Sigmoid colon (tissue), 7 donors: ENCODE measurements around the gene CHMP1A. TPM values are rescaled to one million over a fixed set of nuclear protein-coding genes. Genes with fewer than 3 reads are reported as not detected.
"Not testable (repeated sequence)": the region's sequence is repeated elsewhere in the genome, so short reads cannot be mapped to it uniquely, and the experiment has no call there.

Source experiments
- DNase-seq: peaks from one replicate; pipeline ENCODE4 v3.0.0-alpha.2; 2019
- H3K27ac ChIP-seq, 4 donors: fragments of 200-600 bp; sonication (generic); one replicate each; pipeline ENCODE4 v1.5.1; 2016 to 2019; ENCODE audit warnings: mild to moderate bottlenecking in 1 of 4
- H3K27me3 ChIP-seq, 3 donors: fragments of 200-600 bp; sonication (generic); one replicate each; pipeline ENCODE4 v1.5.1; 2019; ENCODE audit warnings: mild to moderate bottlenecking in 1 of 3
- H3K36me3 ChIP-seq, 4 donors: fragments of 200-600 bp; sonication (generic); one replicate each; pipeline ENCODE4 v1.5.1; 2016 to 2019
- H3K4me1 ChIP-seq, 4 donors: fragments of 200-600 bp; sonication (generic); one replicate each; pipeline ENCODE4 v1.5.1; 2017 to 2019
- H3K4me3 ChIP-seq, 4 donors: fragments of 200-600 bp; sonication (generic); one replicate each; pipeline ENCODE4 v1.5.1; 2017 to 2019; ENCODE audit warnings: mild to moderate bottlenecking in 2 of 4, moderate library complexity in 1 of 4
- H3K9me3 ChIP-seq, 4 donors: fragments of 200-600 bp in 3 of 4; sonication (generic) in 3 of 4; one replicate each; pipeline versions ENCODE4 v1.5.1 to v1.6.1; 2013 to 2019
- EP300 ChIP-seq, 4 donors: sonication (generic); formaldehyde crosslinking; IDR thresholded peaks; one replicate each; pipeline ENCODE4 v1.6.1; 2017; ENCODE audit warnings: antibody characterized with exemption in 4 of 4
- POLR2A ChIP-seq, 2 donors: fragments of 450-650 bp; IDR thresholded peaks; one replicate each; pipeline ENCODE4 v1.6.1; 2016; ENCODE audit warnings: antibody characterized with exemption in 2 of 2, mild to moderate bottlenecking in 2 of 2, moderate library complexity in 2 of 2
- POLR2AphosphoS5 ChIP-seq, 4 donors: sonication (generic); formaldehyde crosslinking; IDR thresholded peaks; one replicate each; pipeline ENCODE4 v1.6.1; 2017; ENCODE audit warnings: antibody characterized with exemption in 4 of 4
- WGBS, 2 donors: extraction: QIAGEN DNeasy Blood & Tissue Kit; methylation state at CpG; one replicate each; pipeline ENCODE4 v1.1.7; 2013; 5-methylcytosine and 5-hydroxymethylcytosine counted together
- intact Hi-C: fragments of 100-400 bp; cut with DNase I; formaldehyde crosslinking; loops from one replicate; pipeline ENCODE4 v1.15.1; 2023
- polyA plus RNA-seq, 3 donors: library from polyadenylated mRNA; stranded (reverse); fragments of 200-250 nt; gene quantifications; one replicate each; pipeline ENCODE4 v1.2.3, GENCODE V29; 2013
- total RNA-seq, 4 donors: library from RNA; depleted of rRNA; stranded (reverse); fragments of >200 nt; gene quantifications; one replicate each; pipeline ENCODE4 v1.1.0, GENCODE V29; 2016
- TF ChIP-seq, protein P1 (sequence below), 4 experiments: fragments of 450-650 bp in 3 of 4; fragments of 200-600 bp in 1 of 4; IDR thresholded peaks; one replicate each; pipeline ENCODE4 v1.5.1; 2016 to 2019; ENCODE audit warnings: antibody characterized with exemption in 4 of 4, mild to moderate bottlenecking in 3 of 4, moderate library complexity in 2 of 4
- donor health status: healthy with polysubstance abuse.
- donor health status: Bipolar disorder and iron deficiency.
- donor health status: healthy.

CHMP1A gene
- total and polyA plus RNA-seq, 7 donors, result 42.8 to 157 (median 75.9) TPM

DNA sequence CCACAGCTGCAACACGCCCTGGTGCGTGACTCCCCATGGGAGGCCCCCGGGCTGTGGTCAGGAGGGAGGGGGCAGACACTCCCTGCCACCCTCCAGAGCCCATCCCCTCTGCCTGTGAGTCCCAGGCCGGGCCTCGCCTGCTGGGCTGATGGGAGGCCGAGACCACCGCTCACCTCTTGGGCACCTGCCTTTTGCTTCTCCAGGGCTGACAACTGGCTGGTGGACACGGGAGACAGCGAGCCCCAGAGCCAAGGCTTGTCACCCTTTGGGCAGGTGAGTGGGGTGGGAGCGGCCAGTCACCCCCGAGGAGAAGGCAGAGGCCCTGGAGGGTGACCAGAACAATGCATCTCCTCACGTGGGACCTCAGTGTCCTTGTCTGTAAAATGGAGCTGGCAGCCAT, 20.8 kb downstream of the CHMP1A start:
- Histone ChIP-seq H3K27ac (no peak overlapping the region), H3K4me3 (no peak overlapping the region), H3K36me3 (no peaks in the 10 kb centered on the region), H3K9me3 (no peaks in the 10 kb centered on the region), H3K27me3 (peaks cover 0 to 22% (median 19%) of the 10 kb centered on the region in 3 donors), H3K4me1 (peaks cover 0 to 14% (median 10%) of the 10 kb centered on the region in 4 donors)
- intact Hi-C loops, result no loop called here
- DNase-seq, result no peak
- WGBS, 2 donors, result 81 to 89% methylated on average over 12 of the region's 12 CpGs
- TF ChIP-seq, protein P1, sequence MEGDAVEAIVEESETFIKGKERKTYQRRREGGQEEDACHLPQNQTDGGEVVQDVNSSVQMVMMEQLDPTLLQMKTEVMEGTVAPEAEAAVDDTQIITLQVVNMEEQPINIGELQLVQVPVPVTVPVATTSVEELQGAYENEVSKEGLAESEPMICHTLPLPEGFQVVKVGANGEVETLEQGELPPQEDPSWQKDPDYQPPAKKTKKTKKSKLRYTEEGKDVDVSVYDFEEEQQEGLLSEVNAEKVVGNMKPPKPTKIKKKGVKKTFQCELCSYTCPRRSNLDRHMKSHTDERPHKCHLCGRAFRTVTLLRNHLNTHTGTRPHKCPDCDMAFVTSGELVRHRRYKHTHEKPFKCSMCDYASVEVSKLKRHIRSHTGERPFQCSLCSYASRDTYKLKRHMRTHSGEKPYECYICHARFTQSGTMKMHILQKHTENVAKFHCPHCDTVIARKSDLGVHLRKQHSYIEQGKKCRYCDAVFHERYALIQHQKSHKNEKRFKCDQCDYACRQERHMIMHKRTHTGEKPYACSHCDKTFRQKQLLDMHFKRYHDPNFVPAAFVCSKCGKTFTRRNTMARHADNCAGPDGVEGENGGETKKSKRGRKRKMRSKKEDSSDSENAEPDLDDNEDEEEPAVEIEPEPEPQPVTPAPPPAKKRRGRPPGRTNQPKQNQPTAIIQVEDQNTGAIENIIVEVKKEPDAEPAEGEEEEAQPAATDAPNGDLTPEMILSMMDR (IDR thresholded peaks at IDR 0.05), result no peak
- TF ChIP-seq POLR2AphosphoS5 (IDR thresholded peaks at IDR 0.05) (no peak), POLR2A (IDR thresholded peaks at IDR 0.05) (no peak), EP300 (IDR thresholded peaks at IDR 0.05) (no peak)

DNA sequence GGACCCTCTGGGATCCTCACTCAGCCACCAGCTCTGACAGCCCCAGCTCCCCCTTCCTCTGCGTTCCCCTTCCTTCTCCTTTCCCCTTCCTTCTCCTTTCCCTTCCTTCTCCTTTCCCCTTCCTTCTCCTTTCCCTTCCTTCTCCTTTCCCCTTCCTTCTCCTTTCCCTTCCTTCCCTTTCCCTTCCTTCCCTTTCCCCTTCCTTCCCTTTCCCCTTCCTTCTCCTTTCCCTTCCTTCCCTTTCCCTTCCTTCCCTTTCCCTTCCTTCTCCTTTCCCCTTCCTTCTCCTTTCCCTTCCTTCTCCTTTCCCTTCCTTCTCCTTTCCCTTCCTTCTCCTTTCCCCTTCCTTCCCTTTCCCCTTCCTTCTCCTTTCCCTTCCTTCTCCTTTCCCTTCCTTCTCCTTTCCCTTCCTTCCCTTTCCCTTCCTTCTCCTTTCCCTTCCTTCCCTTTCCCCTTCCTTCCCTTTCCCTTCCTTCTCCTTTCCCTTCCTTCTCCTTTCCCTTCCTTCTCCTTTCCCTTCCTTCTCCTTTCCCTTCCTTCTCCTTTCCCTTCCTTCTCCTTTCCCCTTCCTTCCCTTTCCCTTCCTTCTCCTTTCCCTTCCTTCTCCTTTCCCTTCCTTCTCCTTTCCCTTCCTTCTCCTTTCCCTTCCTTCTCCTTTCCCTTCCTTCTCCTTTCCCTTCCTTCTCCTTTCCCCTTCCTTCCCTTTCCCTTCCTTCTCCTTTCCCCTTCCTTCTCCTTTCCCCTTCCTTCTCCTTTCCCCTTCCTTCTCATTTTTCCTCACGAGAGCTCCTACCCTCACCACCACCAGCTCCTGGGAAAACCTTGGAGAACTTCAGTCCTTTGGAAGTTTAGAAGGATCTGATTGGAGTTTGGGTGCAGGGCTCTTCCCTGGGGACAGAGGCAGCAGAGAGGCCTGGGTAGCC, 22.8 kb downstream of the CHMP1A start:
- H3K4me1 ChIP-seq, result not testable (repeated sequence)
- WGBS, 2 donors, result 70 to 72% methylated on average over 2 of the region's 2 CpGs

DNA sequence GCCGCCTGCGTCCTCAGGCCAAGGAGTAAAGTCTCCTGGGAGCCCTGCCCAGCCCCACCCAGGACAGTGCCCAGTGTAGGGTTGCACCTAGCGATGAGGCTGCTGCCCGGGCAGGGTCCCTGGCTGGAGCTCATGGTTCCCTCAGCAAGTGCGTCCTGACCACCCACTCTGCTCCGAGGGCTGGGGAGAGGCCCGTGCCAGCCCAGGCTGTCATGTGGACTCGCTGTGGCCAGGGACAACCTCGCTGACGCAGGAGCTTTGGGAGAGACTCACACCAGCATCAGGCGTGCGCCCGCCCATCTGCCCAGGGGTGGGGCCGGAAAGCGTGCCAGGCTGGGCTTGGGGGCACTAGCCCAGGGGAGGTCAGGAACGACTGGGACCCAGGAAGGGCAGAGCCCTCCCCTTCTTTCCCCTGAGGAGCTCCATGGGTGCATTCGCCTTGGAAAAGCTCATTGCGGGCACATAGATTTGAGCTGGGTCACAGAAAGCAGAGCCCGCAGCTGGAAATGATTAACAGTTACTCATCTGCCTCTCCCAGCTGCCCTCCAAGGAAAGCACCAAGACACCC, 24.4 kb downstream of the CHMP1A start:
- Histone ChIP-seq H3K4me3 (no peak overlapping the region), H3K4me1 (no peaks in the 10 kb centered on the region), H3K9me3 (peaks cover 0 to 3% (median 0%) of the 10 kb centered on the region in 4 donors), H3K27ac (no peak overlapping the region), H3K27me3 (peaks cover 0 to 28% (median 27%) of the 10 kb centered on the region in 3 donors), H3K36me3 (no peaks in the 10 kb centered on the region)
- no peak for TF ChIP-seq POLR2AphosphoS5 (IDR thresholded peaks at IDR 0.05)
- TF ChIP-seq EP300 (IDR thresholded peaks at IDR 0.05), result no peak
- TF ChIP-seq, protein P1 (IDR thresholded peaks at IDR 0.05), result no peak
- TF ChIP-seq POLR2A (IDR thresholded peaks at IDR 0.05), result no peak
- 19 to 77% methylated on average over 19 of the region's 19 CpGs for WGBS, 2 donors
- intact Hi-C loops, result no loop called here
- DNase-seq, result no peak

More for the DNA sequence above, 22.8 kb downstream of the CHMP1A start:
- H3K4me3 ChIP-seq, H3K36me3 ChIP-seq, H3K27ac ChIP-seq, H3K9me3 ChIP-seq, DNase-seq, intact Hi-C loops: not testable (repeated sequence)
- peaks cover 0 to 28% (median 27%) of the 10 kb centered on the region in 3 donors for H3K27me3 ChIP-seq

DNA sequence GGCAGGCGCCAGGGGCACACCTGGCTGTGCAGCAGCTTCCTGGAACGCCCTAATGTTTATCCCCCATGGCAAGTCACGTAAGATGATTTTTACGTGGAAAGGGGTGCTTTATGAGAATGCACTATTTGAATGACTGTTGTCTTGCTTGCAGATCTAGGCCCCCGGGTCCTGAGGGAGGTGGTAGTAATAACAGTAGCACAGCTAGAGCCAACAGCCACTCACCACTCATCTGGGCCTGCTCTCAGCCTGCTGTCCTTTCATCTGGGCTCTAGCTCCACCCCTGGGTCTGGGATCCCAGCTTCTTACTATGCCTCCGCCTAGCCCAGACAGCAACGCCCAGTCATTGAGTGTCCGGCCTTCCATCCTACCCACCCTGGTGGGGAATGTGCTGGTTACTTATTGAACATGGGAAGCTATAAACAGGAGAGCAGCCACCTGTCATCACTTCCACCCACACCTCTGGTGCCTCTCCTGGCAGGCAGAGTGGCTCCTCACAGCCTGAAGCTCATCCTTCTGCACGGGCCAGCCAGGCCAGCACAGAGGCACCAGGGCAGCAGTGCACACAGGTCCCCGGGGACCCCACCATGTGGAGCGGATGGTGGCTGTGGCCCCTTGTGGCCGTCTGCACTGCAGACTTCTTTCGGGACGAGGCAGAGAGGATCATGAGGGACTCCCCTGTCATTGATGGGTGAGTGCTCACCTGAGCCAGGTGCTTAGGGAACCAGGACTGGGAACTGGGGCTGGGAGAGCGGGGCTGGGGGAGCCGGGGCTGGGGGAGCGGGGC, 27.5 kb downstream of the CHMP1A start:
- no peak overlapping the region for H3K4me3 ChIP-seq
- WGBS, 2 donors, result 60 to 80% methylated on average over 17 of the region's 17 CpGs
- intact Hi-C loops, result no loop called here

More for the DNA sequence above, 27.5 kb downstream of the CHMP1A start:
- TF ChIP-seq EP300 (IDR thresholded peaks at IDR 0.05) (no peak), POLR2A (IDR thresholded peaks at IDR 0.05) (no peak)
- TF ChIP-seq, protein P1 (IDR thresholded peaks at IDR 0.05), result no peak
- H3K4me1 ChIP-seq, result no peaks in the 10 kb centered on the region
- no peak overlapping the region for H3K27ac ChIP-seq
- no peak for DNase-seq
- no peaks in the 10 kb centered on the region for H3K36me3 ChIP-seq
- peaks cover 0 to 35% (median 28%) of the 10 kb centered on the region in 3 donors for H3K27me3 ChIP-seq
- peaks cover 0 to 3% (median 0%) of the 10 kb centered on the region in 4 donors for H3K9me3 ChIP-seq
